ENCODE data around the gene KIT.

The KIT gene

DNA sequence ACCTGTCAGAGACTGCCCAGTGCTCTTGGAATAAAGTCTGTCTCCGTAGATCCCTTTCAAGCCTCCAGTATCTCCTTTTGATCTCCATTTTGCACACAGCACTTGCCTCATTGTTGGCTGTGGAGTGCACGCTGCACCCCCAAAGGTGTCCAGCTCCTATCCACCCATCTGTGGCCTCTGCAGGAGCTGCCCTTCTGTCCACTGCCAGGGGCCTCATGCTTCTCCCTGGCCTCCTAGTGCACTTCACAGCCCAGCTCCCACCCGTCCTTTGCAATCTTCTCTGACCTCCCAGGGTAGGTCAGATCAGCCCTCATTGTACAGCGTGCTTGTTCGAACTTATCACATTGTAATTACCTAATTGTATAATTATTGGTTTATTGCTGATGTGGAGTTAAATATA is 18.9 kb downstream of the KIT start:
- TF ChIP-seq GATA2 (IDR thresholded peaks at IDR 0.05; ENCODE audit: low read depth, low read length) (no peak), GATA3 (IDR thresholded peaks at IDR 0.05; ENCODE audit: low read depth, low read length) (no peak)

DNA sequence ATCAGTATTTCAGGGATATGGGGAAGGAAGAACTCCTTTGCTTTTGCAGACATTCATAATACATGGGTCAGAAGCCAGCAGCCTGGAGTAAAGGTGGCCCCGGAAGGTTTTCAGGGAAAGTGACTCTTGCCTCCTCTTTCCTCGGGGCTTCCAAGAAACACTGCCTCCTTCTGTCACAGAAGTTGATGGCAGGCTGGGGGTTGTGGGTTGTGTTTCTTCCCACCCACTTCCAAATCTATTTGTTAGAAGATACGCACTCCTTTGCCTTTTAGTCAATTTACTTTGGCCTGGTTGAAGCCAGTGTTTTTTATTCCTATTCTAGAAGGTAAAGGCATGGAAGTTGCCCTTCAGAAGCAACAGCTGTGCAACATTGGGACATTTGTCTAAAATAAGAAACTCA is 19.7 kb downstream of the KIT start:
- TF ChIP-seq GATA3 (IDR thresholded peaks at IDR 0.05; ENCODE audit: low read depth, low read length) (no peak), GATA2 (IDR thresholded peaks at IDR 0.05; ENCODE audit: low read depth, low read length) (no peak)

DNA sequence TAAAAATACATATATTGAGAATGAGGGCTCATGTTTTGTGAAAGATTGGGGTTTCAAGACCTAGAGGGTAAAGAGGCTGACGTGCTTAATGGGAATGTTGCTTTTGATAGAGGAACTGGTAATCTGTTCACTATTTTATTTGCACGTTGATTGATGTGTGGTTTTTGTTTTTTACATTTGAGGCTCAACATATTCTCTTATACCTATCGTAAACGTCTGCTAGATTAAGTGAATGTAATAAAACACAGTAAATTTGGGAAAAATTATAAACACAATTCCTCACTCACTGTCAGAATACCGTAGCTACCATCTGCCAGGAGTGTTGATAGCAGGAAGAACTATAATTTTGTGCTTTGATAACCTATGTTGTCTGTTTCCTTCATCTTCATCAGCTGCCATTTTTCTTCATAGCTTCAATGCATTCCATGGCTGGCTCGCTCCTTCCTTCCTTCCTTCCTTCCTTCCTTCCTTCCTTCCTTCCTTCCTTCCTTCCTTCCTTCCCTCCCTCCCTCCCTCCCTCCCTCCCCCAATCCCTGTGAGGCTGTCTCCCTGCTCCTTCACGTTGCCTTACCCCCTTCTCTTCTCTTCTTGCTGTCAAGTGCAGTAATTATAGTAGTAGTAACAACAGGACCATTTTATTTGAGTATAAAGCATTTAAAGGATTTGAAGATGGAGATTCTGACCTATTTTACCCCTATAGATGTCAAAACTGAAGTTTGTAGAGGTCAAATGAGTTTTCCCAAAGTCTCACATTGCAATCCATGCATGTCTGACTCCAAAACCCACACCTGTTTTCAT is 20.3 kb downstream of the KIT start:
- TF ChIP-seq GATA3 (IDR thresholded peaks at IDR 0.05; ENCODE audit: low read depth, low read length) = no peak
- no peak for TF ChIP-seq GATA2 (IDR thresholded peaks at IDR 0.05; ENCODE audit: low read depth, low read length)

GRCh38 chr4:54678826-54679225 is 21.1 kb downstream of the KIT start:
- no peak for TF ChIP-seq GATA2 (IDR thresholded peaks at IDR 0.05; ENCODE audit: low read depth, low read length)
- no peak for TF ChIP-seq GATA3 (IDR thresholded peaks at IDR 0.05; ENCODE audit: low read depth, low read length)

GRCh38 chr4:54679813-54680212 is 22.1 kb downstream of the KIT start:
- TF ChIP-seq GATA3 (IDR thresholded peaks at IDR 0.05; ENCODE audit: low read depth, low read length) = no peak
- no peak for TF ChIP-seq GATA2 (IDR thresholded peaks at IDR 0.05; ENCODE audit: low read depth, low read length)

- TF ChIP-seq GATA3 (IDR thresholded peaks at IDR 0.05; ENCODE audit: low read depth, low read length) (no peak), GATA2 (IDR thresholded peaks at IDR 0.05; ENCODE audit: low read depth, low read length) (no peak)
Measured at GRCh38 chr4:54683616-54684346, 26.0 kb downstream of the KIT start.

DNA sequence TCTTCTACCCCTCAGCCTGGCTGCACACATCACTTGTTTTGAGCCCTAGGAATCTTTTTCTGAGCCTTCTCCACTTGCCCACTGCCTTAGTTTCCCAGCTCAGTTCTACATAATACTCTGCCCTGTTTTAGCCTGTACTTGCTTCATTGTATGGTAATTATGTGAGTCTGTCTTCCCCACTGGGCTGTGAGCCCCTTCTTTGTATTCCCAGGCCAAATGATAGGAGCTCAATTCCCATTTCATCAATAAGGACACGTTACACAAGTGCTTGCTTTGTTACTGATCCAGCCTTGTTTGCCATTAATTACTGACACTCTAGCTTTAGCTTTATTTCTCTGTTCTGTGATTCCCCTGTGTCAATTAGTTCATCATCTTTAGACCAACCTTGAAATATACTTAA is 28.1 kb downstream of the KIT start:
- TF ChIP-seq GATA2 (IDR thresholded peaks at IDR 0.05; ENCODE audit: low read depth, low read length) (no peak), GATA3 (IDR thresholded peaks at IDR 0.05; ENCODE audit: low read depth, low read length) (no peak)

GRCh38 chr4:54687887-54688841 is 30.4 kb downstream of the KIT start:
- no peak for TF ChIP-seq GATA3 (IDR thresholded peaks at IDR 0.05; ENCODE audit: low read depth, low read length)
- TF ChIP-seq GATA2 (IDR thresholded peaks at IDR 0.05; ENCODE audit: low read depth, low read length) = no peak

GRCh38 chr4:54695337-54695736 is 37.6 kb downstream of the KIT start:
- TF ChIP-seq GATA3 (IDR thresholded peaks at IDR 0.05; ENCODE audit: low read depth, low read length) (no peak), GATA2 (IDR thresholded peaks at IDR 0.05; ENCODE audit: low read depth, low read length) (no peak)

DNA sequence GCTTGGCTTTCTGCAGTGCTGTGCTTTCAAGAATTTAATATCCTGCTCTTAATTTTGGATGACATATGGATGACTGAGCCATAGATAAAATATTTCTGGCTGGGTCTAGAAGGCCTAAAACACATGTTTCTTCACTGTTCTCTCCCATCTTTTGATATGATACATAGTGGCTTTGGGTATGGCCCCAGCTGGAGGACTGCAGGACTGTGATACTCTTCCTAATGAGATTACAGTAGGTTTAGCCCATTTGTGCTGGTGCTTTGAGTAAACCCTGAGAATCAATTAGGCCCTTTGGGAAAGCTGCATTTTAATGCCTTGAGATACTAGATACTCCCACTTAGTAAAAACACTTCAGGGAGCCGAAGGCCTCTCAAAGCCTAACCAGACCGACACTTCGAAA is 38.0 kb downstream of the KIT start:
- TF ChIP-seq GATA3 (IDR thresholded peaks at IDR 0.05; ENCODE audit: low read depth, low read length) (no peak), GATA2 (IDR thresholded peaks at IDR 0.05; ENCODE audit: low read depth, low read length) (no peak)

DNA sequence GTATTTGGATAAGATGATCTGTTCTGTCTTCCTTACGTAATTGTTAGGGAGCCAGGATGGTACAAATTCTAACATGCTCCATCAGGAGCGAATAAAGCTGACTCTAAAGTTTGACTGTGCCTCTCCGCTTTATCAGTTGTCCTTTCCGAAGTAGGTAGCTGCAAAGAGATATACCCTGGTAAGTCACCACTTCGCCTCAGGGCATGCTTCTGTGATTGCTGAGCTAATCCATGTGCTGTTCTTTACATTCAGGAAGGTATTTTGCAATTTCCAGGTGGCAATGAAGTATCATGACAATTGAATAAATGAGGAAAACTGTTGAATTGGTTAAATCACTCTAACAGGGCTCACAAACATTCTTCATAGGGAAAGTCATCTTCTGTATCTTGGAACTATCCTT is 38.9 kb downstream of the KIT start:
- no peak for TF ChIP-seq GATA2 (IDR thresholded peaks at IDR 0.05; ENCODE audit: low read depth, low read length)
- no peak for TF ChIP-seq GATA3 (IDR thresholded peaks at IDR 0.05; ENCODE audit: low read depth, low read length)

GRCh38 chr4:54700986-54701385 is 43.2 kb downstream of the KIT start:
- no peak for TF ChIP-seq GATA3 (IDR thresholded peaks at IDR 0.05; ENCODE audit: low read depth, low read length)
- TF ChIP-seq GATA2 (IDR thresholded peaks at IDR 0.05; ENCODE audit: low read depth, low read length) = no peak

DNA sequence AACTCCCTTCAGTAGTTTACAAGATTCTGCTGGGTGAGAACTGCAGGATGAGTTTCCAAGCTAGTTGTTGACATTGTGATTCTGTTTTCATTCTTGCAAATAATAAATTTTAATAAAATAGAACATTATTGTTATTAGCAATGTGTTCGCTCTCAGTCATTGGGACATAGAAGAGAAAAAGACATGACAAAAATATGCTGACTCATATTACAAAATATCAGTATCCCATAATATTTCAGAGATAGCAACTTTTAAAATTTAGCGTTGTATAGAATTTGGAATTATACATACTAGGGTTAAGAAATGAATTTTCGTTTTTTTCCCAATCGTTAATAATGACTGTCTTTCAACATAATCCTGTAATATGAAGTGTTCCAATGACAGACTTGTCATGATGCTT is 45.4 kb downstream of the KIT start:
- no peak for TF ChIP-seq GATA3 (IDR thresholded peaks at IDR 0.05; ENCODE audit: low read depth, low read length)
- no peak for TF ChIP-seq GATA2 (IDR thresholded peaks at IDR 0.05; ENCODE audit: low read depth, low read length)

DNA sequence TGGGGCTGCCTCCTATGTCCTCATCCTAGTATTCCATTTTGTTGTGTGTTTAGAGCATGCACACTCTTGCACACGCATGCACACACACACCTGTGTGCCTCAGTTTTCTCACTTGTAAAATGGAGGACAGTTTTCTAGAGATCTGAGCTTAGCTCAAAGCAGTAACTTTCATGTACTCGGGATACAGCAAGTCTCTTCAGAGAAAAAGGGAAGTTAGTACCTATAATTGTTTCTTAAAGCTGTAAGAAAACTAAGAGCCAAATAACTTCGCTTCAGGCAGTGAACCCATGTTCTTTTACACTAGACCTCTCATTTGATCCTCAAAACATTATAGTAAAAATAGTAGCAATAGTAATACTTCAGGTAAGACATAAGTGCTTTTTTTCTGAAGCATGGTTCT is 49.6 kb downstream of the KIT start:
- TF ChIP-seq GATA3 (IDR thresholded peaks at IDR 0.05; ENCODE audit: low read depth, low read length) = no peak
